Activated naive CD4-positive, alpha-beta T cell (primary cell): ENCODE results near the gene RBM15B.
"Not testable (repeated sequence)": the region's sequence is repeated elsewhere in the genome, so short reads cannot be mapped to it uniquely, and the experiment has no call there.

ENCODE experiments used
- DNase-seq, 4 experiments: peaks; one replicate each; lab custom pipeline; 2025; lab: John Stamatoyannopoulos, UW

The RBM15B gene, protein sequence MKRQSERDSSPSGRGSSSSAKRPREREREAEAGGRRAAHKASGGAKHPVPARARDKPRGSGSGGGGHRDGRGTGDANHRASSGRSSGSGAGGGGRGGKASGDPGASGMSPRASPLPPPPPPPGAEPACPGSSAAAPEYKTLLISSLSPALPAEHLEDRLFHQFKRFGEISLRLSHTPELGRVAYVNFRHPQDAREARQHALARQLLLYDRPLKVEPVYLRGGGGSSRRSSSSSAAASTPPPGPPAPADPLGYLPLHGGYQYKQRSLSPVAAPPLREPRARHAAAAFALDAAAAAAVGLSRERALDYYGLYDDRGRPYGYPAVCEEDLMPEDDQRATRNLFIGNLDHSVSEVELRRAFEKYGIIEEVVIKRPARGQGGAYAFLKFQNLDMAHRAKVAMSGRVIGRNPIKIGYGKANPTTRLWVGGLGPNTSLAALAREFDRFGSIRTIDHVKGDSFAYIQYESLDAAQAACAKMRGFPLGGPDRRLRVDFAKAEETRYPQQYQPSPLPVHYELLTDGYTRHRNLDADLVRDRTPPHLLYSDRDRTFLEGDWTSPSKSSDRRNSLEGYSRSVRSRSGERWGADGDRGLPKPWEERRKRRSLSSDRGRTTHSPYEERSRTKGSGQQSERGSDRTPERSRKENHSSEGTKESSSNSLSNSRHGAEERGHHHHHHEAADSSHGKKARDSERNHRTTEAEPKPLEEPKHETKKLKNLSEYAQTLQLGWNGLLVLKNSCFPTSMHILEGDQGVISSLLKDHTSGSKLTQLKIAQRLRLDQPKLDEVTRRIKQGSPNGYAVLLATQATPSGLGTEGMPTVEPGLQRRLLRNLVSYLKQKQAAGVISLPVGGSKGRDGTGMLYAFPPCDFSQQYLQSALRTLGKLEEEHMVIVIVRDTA

DNA sequence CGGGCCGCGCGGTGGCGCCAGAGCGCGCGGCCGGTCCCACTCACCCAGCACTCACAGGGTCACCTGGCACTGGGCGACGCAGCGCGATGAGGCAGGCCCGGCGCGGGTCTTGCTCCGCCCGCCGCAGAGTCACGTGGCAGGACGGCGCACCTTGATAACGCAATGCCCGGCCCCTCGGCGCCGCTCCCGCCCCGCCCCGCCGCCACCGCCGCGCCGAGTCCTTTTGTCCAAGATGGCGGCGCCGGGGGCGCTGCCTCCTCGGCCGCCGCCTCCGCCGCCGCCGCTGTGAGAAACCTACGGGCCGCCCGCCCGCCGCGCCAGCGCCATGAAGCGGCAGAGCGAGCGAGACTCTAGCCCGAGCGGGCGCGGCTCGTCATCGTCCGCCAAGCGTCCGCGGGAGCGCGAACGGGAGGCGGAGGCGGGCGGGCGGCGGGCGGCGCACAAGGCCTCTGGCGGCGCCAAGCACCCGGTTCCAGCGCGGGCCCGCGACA lies at the start of gene RBM15B:
Gene RBM15B, plus strand, starts transcription at position 211 of the 491 bp plus-strand sequence. Its CDS starts 115 bp downstream, at position 326.
- DNase-seq: peak; percentile 93 to 97 (median 94)

- no peak for DNase-seq
Observed at GRCh38 chr3:51343918-51344687, 47.0 kb upstream of the RBM15B start.

DNA sequence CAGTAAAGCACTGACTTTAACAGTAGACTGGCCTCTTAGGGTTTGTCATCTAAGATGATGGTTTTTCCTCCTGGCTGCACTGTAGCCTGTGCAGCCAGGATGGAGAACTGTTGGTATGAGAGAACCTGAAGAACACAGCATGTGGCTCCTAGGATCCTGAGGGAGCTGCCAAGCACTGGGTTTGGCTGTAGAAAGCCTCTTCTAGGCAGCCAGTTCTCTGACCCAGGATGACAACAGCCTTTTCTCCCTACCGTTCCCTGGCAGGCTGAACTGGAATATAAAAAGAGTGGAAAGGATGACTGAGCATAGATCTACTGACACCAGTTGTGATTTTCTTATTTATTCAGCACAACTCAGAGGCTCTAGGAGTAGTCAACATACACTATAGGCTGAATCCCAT lies 40.3 kb upstream of the RBM15B start:
- no peak for DNase-seq

- no peak for DNase-seq
Observed at GRCh38 chr3:51353131-51353530, 38.0 kb upstream of the RBM15B start.

GRCh38 chr3:51353691-51354090 lies 37.4 kb upstream of the RBM15B start:
- no peak for DNase-seq

GRCh38 chr3:51354172-51354571 lies 36.9 kb upstream of the RBM15B start:
- no peak for DNase-seq

GRCh38 chr3:51354731-51355615 lies 36.1 kb upstream of the RBM15B start:
- DNase-seq: no peak

GRCh38 chr3:51355891-51356578 lies 35.0 kb upstream of the RBM15B start:
- no peak for DNase-seq

DNA sequence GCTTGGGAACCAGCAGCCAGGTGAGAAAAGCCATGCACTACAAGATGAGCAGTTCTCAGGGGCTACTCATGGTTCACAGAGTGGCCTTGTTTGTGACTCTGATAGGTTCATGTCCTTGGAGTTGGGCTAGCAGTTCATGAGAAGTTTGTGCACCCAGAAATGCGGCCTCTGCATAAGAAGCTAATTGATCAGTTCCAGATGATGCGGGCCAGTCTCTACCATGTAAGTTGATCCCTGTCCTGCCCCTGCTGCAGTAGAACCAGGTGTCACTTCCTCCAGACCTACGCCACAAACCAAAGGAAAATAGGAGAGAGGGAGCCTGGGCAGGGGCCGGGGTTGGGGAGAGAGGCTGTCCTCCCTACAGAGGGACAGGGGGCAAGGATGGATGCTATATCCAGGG lies 33.2 kb upstream of the RBM15B start:
- no peak for DNase-seq

DNA sequence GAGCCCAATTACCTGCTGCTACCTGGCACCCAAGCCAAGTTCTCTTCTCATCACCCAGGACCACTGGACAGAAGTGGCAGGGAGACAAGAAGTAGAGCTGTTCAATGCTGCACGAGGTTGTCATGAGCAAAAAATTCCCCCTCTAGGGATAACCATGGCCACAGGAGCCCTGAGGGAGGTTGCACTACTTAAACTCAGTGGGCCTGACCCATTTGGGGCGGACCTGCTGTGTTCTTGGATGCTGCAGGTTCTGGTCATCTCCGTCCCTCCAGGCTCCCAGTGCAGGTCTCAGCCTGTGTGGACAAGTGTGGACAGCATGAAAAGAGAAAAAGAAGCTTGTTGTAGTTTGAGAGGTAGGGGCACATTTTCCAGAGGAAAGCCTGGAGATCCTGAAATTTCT lies 32.1 kb upstream of the RBM15B start:
- DNase-seq: no peak

GRCh38 chr3:51360806-51361205 lies 30.3 kb upstream of the RBM15B start:
- DNase-seq: no peak

DNA sequence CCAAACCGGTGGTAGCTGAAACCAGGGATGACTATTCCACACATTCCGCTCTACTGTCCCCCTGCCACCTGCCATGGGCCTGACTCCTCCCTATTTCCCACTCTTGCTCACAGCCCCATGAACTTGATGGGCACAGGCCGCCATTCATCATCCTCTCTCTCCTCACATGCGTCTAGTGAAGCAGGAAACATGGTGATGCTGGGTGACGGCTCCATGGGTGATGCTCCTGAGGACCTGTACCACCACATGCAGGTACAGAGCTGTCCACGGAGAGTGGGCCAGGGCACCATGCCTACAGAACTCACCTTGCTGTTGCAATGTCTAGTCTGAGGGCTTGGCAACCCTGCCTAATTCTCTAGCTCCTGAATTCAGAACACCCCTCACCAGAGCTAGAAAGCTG lies 29.3 kb upstream of the RBM15B start:
- DNase-seq: no peak

DNA sequence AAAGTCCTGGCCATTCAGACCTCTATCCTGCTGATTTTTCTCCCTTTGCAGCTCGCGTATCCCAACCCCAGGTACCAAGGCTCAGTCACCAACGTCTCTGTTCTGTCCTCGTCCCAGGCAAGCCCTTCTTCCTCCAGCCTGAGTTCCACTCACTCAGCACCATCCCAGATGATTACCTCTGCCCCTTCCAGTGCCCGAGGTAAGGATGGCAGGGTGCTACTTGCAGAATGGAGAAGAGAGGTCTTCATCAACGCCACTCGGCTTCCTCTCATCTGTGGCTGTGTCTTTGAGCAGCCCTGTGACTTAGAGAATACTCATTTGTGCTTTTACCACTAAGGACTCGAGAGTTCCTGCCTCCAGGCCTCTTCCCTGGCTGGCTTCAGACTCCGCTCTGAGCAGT lies 28.6 kb upstream of the RBM15B start:
- no peak for DNase-seq

GRCh38 chr3:51368276-51368675 lies 22.8 kb upstream of the RBM15B start:
- not testable (repeated sequence) for DNase-seq

- peak in 2 of 4 experiments; percentile 15 to 16 for DNase-seq
Observed at GRCh38 chr3:51371943-51372557, 19.0 kb upstream of the RBM15B start.

DNA sequence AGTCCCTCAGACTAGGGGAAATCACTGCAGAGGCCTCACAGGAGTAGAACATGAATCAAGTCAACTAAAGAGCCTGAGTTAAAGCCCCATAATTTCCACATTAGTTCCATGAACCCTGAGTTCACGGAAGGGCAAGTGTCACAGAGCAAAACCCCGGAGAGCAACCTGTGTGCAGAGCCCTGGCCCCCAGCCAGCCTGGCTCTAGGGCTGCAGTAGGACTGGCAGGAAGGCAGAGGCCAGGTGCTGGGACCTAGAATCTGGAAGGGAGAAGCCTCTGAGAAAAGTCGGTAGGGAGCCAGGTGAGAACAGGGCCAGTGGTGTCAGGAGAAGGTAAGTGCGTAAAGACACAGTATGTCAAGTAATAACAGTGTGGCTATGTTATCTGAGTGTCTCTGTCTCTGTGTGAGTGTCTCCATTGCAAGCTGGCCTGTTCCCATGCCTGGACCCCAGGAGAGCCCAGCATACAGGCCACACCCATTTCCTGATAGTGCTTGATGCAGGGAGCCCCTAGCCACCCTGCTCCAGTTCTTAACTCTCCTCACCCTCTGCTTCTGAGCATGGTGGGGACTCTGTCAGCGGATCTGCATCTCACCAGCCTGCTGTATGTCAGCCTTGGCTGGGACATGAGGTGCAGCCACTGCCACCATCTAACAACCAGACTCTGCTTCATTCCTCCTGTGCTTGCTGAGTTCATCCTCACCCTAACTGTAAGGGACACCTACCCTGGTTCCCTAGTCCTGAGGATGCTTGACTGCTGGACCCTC lies 17.2 kb upstream of the RBM15B start:
- DNase-seq: no peak

DNA sequence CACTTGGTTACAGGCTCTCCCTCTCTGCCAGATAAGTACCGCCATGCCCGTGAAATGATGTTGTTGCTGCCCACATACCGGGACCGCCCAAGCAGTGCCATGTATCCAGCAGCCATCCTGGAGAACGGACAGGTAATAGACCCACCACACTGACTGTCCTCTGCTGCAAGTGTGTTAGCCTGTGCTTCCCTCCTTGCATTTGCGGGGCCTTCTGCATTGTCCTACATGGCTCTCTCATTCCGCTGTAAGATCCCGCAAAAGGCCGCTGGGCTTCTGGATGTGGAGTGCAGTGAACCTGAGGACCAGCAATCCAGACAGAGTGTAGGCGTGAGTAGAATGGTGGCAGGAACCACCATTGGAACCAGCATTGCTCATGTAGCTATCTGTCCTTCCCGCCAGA lies 16.6 kb upstream of the RBM15B start:
- DNase-seq: no peak

GRCh38 chr3:51375136-51375535 lies 15.9 kb upstream of the RBM15B start:
- DNase-seq: no peak

DNA sequence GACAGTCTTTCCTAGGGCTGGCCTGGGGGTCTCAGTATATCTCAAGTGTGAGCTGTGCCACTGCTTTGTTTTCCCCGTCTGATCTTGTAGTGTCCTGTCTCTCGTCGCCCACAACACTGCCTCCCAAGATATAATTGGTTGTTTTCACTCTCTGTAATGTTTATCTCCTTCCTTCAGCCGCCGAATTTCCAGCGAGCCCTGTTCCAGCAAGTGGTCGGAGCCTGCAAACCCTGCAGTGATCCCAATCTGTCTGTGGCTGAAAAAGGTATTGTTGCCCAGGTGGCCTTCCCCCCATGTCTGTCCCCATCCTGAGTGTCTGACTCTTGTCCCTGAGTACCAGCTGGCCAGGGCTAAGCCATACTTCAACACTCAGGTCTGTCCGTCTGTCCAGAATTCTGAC lies 15.5 kb upstream of the RBM15B start:
- no peak for DNase-seq
